D721Med (cell line): ENCODE results near the gene OGT.
"Not testable (repeated sequence)": the region's sequence is repeated elsewhere in the genome, so short reads cannot be mapped to it uniquely, and the experiment has no call there.

Experiments
- DNase-seq: peaks from one replicate; pipeline ENCODE4 v3.0.0; 2011; ENCODE audit warnings: low spot score; ENCODE audit not compliant: insufficient read length
- FAIRE-seq: peaks from 2 replicates; lab custom pipeline; 2011; peaks lifted over from hg19 to GRCh38; lab: Jason Lieb, UNC
- CTCF ChIP-seq: IDR thresholded peaks from 2 replicates; pipeline ENCODE4 v1.5.1; 2012; ENCODE audit warnings: mild to moderate bottlenecking, control low read depth; ENCODE audit not compliant: insufficient read depth; ENCODE audit errors: missing control alignments

The OGT gene

DNA sequence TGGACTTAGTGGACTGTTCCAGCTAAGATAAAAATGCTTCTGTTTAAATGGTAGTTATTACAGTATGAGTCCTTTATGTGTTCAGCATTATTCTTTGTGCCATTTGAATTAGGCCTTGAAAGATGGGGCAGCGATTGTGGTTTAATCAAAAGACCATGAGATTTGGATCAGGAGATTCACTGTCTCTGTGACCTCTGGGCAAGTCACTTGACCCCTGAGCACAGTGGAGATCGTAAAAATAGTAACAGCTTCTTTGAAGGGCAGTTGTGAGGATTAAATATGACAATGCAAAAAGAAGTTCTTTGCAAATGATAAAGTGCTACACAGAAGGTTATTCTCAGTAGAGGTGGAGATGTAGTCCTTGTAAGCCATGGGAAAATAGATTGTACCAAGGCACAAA lies 74.6 kb downstream of the OGT start:
- no peak for TF ChIP-seq CTCF
- no peak for DNase-seq
- no peak for FAIRE-seq

DNA sequence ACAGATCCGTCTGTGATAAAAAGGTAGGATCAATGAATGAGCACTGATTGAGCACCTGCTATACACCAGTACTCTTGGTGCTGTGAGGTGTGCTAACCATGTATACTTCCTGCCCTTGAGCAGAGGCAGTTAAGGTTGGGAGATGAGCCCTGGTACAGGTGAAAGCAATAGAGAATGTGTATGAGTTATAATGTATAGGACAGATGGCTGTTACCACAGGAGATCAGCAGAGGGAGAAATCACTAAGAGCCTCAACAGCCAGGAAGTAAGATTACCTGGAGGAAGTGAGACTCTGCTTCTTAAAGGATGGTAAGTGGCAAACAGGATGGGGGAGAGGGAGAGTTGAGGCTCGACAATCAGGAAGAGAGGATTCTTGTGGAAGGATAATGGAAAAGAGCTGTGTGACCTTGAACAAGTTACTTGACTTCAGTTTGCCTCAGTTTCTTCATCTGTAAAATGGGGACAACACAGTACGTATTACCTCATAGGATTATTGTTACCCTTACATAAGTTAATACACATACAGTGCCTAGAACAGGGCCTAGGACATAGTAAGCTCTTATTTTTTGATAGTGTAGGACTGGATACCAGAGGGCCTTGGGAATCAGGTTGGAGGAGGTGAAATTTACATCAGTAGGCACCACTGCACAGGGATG lies 76.3 kb downstream of the OGT start:
- DNase-seq, result no peak
- no peak for FAIRE-seq

GRCh38 chrX:71611736-71612135 lies 78.8 kb downstream of the OGT start:
- not testable (repeated sequence) for DNase-seq, FAIRE-seq

More for the DNA sequence above, 76.3 kb downstream of the OGT start:
- no peak for TF ChIP-seq CTCF

DNA sequence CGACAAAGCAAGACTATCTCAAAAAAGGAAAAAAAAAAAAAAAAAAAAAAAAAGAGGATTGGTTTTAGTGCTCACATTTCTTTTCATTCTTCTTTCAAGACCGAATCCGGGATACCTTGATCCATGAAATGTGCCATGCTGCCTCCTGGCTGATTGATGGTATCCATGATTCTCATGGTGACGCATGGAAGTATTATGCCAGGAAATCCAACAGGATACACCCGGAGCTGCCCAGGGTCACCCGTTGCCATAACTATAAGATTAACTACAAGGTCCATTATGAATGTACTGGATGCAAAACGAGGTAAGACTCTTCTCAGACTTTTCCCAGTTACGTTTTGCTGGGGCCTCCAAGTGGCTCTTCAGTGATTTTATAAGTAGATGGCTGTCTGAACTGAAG lies 79.4 kb downstream of the OGT start:
- TF ChIP-seq CTCF, result no peak
- FAIRE-seq (no peak), DNase-seq (no peak)

DNA sequence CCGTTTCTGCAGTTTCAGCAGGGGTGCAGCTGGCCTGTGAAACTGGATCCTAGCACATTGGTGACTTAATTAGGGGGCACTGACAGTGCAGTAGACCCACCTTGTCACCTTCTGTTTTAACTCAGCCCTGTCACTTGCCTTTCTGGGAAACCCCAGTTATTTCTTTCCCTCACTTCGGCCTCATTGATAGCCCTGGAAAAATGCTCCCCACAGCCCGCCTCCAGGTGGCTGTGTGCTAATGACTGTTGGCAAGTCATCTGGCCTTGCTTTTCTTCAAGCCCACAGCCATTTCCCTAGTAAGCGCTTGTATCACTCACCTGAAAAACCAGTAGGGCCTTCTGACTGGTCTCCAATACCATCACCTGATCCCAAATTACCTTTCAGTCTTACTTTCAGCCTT lies 82.2 kb downstream of the OGT start:
- DNase-seq (no peak), FAIRE-seq (no peak)
- TF ChIP-seq CTCF, result no peak

- no peak for TF ChIP-seq CTCF
- no peak for DNase-seq
- no peak for FAIRE-seq
Observed at GRCh38 chrX:71615954-71616353, 83.0 kb downstream of the OGT start.

- DNase-seq, result no peak
- TF ChIP-seq CTCF, result no peak
- FAIRE-seq, result no peak
Observed at GRCh38 chrX:71616672-71617529, 84.0 kb downstream of the OGT start.
